HepG2 (cell line): Measurements from ENCODE around the gene NEK3. TPM values are rescaled to one million over a fixed set of nuclear protein-coding genes. Genes with fewer than 3 reads are reported as not detected.

Experiments used
- ATF7-NPFF ChIP-seq: sonication (generic); formaldehyde crosslinking; IDR thresholded peaks from 2 replicates; pipeline ENCODE4 v1.8.1; 2023; ENCODE audit warnings: mild to moderate bottlenecking, low read depth, missing genetic modification reagents, moderate library complexity
- CBX1 ChIP-seq: IDR thresholded peaks from one replicate; pipeline ENCODE4 v1.6.1; 2016; ENCODE audit warnings: antibody characterized with exemption, low read depth
- DDIT3 ChIP-seq: sonication (generic); formaldehyde crosslinking; IDR thresholded peaks from 2 replicates; pipeline ENCODE4 v1.4.0; 2020; ENCODE audit warnings: mild to moderate bottlenecking, missing genetic modification reagents
- EP300 ChIP-seq, 3 experiments: sonication (generic) in 1 of 3; formaldehyde crosslinking in 1 of 3; IDR thresholded peaks; 2 replicates each; pipeline versions ENCODE4 v1.5.1 to v1.6.1; 2011 to 2020; ENCODE audit warnings: low read depth in 2 of 3, low read length in 2 of 3, borderline replicate concordance in 1 of 3, improper control_type of control experiment in 1 of 3, mild to moderate bottlenecking in 1 of 3, missing genetic modification reagents in 1 of 3, moderate library complexity in 1 of 3
- ETV6 ChIP-seq: sonication (generic); formaldehyde crosslinking; conservative IDR thresholded peaks from 2 replicates; pipeline ENCODE4 v1.4.0; 2020; ENCODE audit warnings: missing genetic modification reagents
- GPBP1L1 ChIP-seq: sonication (generic); formaldehyde crosslinking; IDR thresholded peaks from 2 replicates; pipeline ENCODE4 v1.5.0; 2020; ENCODE audit warnings: mild to moderate bottlenecking, missing genetic modification reagents
- HNF4A ChIP-seq: sonication (generic); formaldehyde crosslinking; IDR thresholded peaks from 2 replicates; pipeline ENCODE4 v1.4.0; 2020; ENCODE audit warnings: missing genetic modification reagents
- HOXD1 ChIP-seq: sonication (generic); formaldehyde crosslinking; IDR thresholded peaks from 2 replicates; pipeline ENCODE4 v1.5.0; 2020; ENCODE audit warnings: missing genetic modification reagents
- IKZF5 ChIP-seq: IDR thresholded peaks from 2 replicates; pipeline ENCODE4 v1.6.1; 2018; ENCODE audit warnings: missing genetic modification reagents, mild to moderate bottlenecking, missing compliant biosample characterization
- JDP2 ChIP-seq: sonication (generic); formaldehyde crosslinking; IDR thresholded peaks from 2 replicates; pipeline ENCODE4 v1.8.1; 2022; ENCODE audit warnings: missing genetic modification reagents, borderline replicate concordance
- KLF11 ChIP-seq: IDR thresholded peaks from 2 replicates; pipeline ENCODE4 v1.6.1; 2016; ENCODE audit warnings: missing compliant biosample characterization
- MED13 ChIP-seq: sonication (generic); formaldehyde crosslinking; IDR thresholded peaks from 2 replicates; pipeline ENCODE4 v1.5.0; 2020; ENCODE audit warnings: missing genetic modification reagents
- MYPOP ChIP-seq: sonication (generic); formaldehyde crosslinking; IDR thresholded peaks from 2 replicates; pipeline ENCODE4 v1.8.1; 2023; ENCODE audit warnings: mild to moderate bottlenecking, moderate library complexity, missing genetic modification reagents
- RBM39 ChIP-seq: fragments of 200-400 bp; formaldehyde crosslinking; IDR thresholded peaks from one replicate; pipeline ENCODE4 v1.6.1; 2018; ENCODE audit warnings: antibody characterized with exemption, mild to moderate bottlenecking, low read depth, low read length; ENCODE audit not compliant: poor library complexity, severe bottlenecking
- RFX1 ChIP-seq: fragments of 450-650 bp; IDR thresholded peaks from 2 replicates; pipeline ENCODE4 v1.6.1; 2017
- RNF219 ChIP-seq: sonication (generic); formaldehyde crosslinking; IDR thresholded peaks from 2 replicates; pipeline ENCODE4 v1.5.0; 2020; ENCODE audit warnings: mild to moderate bottlenecking, missing genetic modification reagents
- ZBTB33 ChIP-seq: sonication (generic); formaldehyde crosslinking; IDR thresholded peaks from 2 replicates; pipeline ENCODE4 v1.4.0; 2020; ENCODE audit warnings: missing genetic modification reagents
- ZBTB38 ChIP-seq: sonication (generic); formaldehyde crosslinking; IDR thresholded peaks from 2 replicates; pipeline ENCODE4 v1.5.1; 2020; ENCODE audit warnings: mild to moderate bottlenecking, missing genetic modification reagents
- ZFYVE20 ChIP-seq: sonication (generic); formaldehyde crosslinking; IDR thresholded peaks from 2 replicates; pipeline ENCODE4 v1.8.0; 2023; ENCODE audit warnings: low read depth, mild to moderate bottlenecking, moderate library complexity, missing genetic modification reagents, borderline replicate concordance
- ZNF143 ChIP-seq: sonication (generic); formaldehyde crosslinking; IDR thresholded peaks from 2 replicates; pipeline ENCODE4 v1.4.0; 2020; ENCODE audit warnings: missing genetic modification reagents
- ZNF264 ChIP-seq: sonication (generic); formaldehyde crosslinking; IDR thresholded peaks from 2 replicates; pipeline ENCODE4 v1.4.0; 2020; ENCODE audit warnings: missing genetic modification reagents
- ZNF335 ChIP-seq: sonication (generic); formaldehyde crosslinking; IDR thresholded peaks from 2 replicates; pipeline ENCODE4 v1.4.0; 2020; ENCODE audit warnings: missing genetic modification reagents
- ZNF367 ChIP-seq: sonication (generic); formaldehyde crosslinking; IDR thresholded peaks from 2 replicates; pipeline ENCODE4 v1.4.0; 2020; ENCODE audit warnings: missing genetic modification reagents, borderline replicate concordance
- polyA plus RNA-seq, 8 experiments: library from polyadenylated mRNA; depleted of rRNA in 3 of 8; stranded (reverse) in 7 of 8; unstranded in 1 of 8; fragments of >200 nt; fragmentation: Illumina TruSeq in 4 of 8; extraction: Trizol in 4 of 8; gene quantifications; 2 replicates each; pipeline versions ENCODE4 v1.2.1 to v1.2.3, GENCODE V29; 2011 to 2016; ENCODE audit warnings: low read depth in 4 of 8, missing spikeins in 1 of 8, mixed read lengths in 1 of 8; ENCODE audit not compliant: insufficient read depth in 1 of 8
- total RNA-seq, 5 experiments: library from RNA; depleted of rRNA; stranded (reverse); fragments of >200 nt; fragmentation: Illumina TruSeq; extraction: Trizol; gene quantifications; 2 replicates each; pipeline ENCODE4 v1.2.3, GENCODE V29; 2016; ENCODE audit warnings: low read depth in 1 of 5

The NEK3 gene
- total and polyA plus RNA-seq, 2 of the 13 experiments (the other 11 are each of a cell fraction or from before 2014, with no cell fraction given) = 36.7 to 68.2 TPM

GRCh38 chr13:52195401-52195837, 36.0 kb upstream of the NEK3 start (continued):
- TF ChIP-seq HOXD1 (CRISPR knock-in tag) = no peak
- no peak for TF ChIP-seq EP300 (IDR thresholded peaks at IDR 0.05; ENCODE audit: low read depth in 2 of 2, low read length in 2 of 2)
- no peak for TF ChIP-seq EP300 (CRISPR knock-in tag; IDR thresholded peaks at IDR 0.05; ENCODE audit: borderline replicate concordance)
- TF ChIP-seq ZBTB38 (CRISPR knock-in tag) = 0 out of 2 replicates have a peak, but pooled peaks have one; percentile 47
- no peak for TF ChIP-seq DDIT3 (CRISPR knock-in tag)
- no peak for TF ChIP-seq CBX1
- TF ChIP-seq MED13 (CRISPR knock-in tag) = no peak
- no peak for TF ChIP-seq RNF219
- TF ChIP-seq IKZF5 (CRISPR knock-in tag) = no peak
- TF ChIP-seq ZNF367 (CRISPR knock-in tag) = no peak
- no peak for TF ChIP-seq ETV6 (CRISPR knock-in tag)
- no peak for TF ChIP-seq KLF11
- no peak for TF ChIP-seq ATF7-NPFF
- no peak for TF ChIP-seq ZFYVE20
- TF ChIP-seq RFX1 = no peak
- peak; percentile 72 for TF ChIP-seq ZBTB33 (CRISPR knock-in tag)
- TF ChIP-seq MYPOP = no peak
- no peak for TF ChIP-seq HNF4A (CRISPR knock-in tag)
- no peak for TF ChIP-seq JDP2
- TF ChIP-seq ZNF264 = no peak
- TF ChIP-seq RBM39 = no peak
- no peak for TF ChIP-seq ZNF143 (CRISPR knock-in tag)
- TF ChIP-seq ZNF335 (CRISPR knock-in tag) = no peak
- no peak for TF ChIP-seq GPBP1L1 (CRISPR knock-in tag)
